Astrocyte (in vitro differentiated cells and primary cell): ENCODE measurements around the gene PMP22. TPM values are rescaled to one million over a fixed set of nuclear protein-coding genes. Genes with fewer than 3 reads are reported as not detected.

Experiments
- DNase-seq: peaks from one replicate; pipeline ENCODE4 v3.0.0-alpha.2; 2010; ENCODE audit warnings: low read depth
- FAIRE-seq: peaks from 2 replicates; lab custom pipeline; 2011; peaks lifted over from hg19 to GRCh38; lab: Jason Lieb, UNC
- H2AFZ ChIP-seq: 2 replicates; pipeline ENCODE4 v1.6.0; 2012; ENCODE audit warnings: low read depth, low read length, inconsistent platforms
- H3K27ac ChIP-seq: 2 replicates; pipeline ENCODE4 v1.5.1; 2011; ENCODE audit warnings: low read depth, low read length, inconsistent platforms
- H3K27me3 ChIP-seq: 2 replicates; pipeline ENCODE4 v1.6.0; 2011; ENCODE audit warnings: low read length, inconsistent platforms; ENCODE audit not compliant: insufficient read depth
- H3K36me3 ChIP-seq: 2 replicates; pipeline ENCODE4 v1.5.1; 2011; ENCODE audit warnings: low read length, inconsistent platforms; ENCODE audit not compliant: insufficient read depth
- H3K4me1 ChIP-seq: 2 replicates; pipeline ENCODE4 v1.5.1; 2011; ENCODE audit warnings: low read length, inconsistent platforms; ENCODE audit not compliant: insufficient read depth
- H3K4me2 ChIP-seq: 2 replicates; pipeline ENCODE4 v1.6.0; 2012; ENCODE audit warnings: low read length, inconsistent platforms
- H3K4me3 ChIP-seq: 2 replicates; pipeline ENCODE4 v1.5.1; 2011; ENCODE audit warnings: low read depth, mild to moderate bottlenecking, low read length, inconsistent platforms; ENCODE audit not compliant: insufficient read depth
- H3K79me2 ChIP-seq: 2 replicates; pipeline ENCODE4 v1.6.0; 2012; ENCODE audit warnings: mild to moderate bottlenecking, low read length, inconsistent platforms; ENCODE audit not compliant: insufficient read depth
- H3K9ac ChIP-seq: 2 replicates; pipeline ENCODE4 v1.6.0; 2012; ENCODE audit warnings: mild to moderate bottlenecking, low read length, inconsistent platforms
- H3K9me3 ChIP-seq: 2 replicates; pipeline ENCODE4 v1.5.1; 2012; ENCODE audit warnings: low read depth, mild to moderate bottlenecking, low read length, inconsistent platforms; ENCODE audit not compliant: insufficient read depth
- H4K20me1 ChIP-seq: 2 replicates; pipeline ENCODE4 v1.6.0; 2012; ENCODE audit warnings: low read length, inconsistent platforms; ENCODE audit not compliant: insufficient read depth
- H3K27ac Mint-ChIP-seq: one replicate; pipeline ENCODE4 v1.8.0; 2021; ENCODE audit warnings: mild to moderate bottlenecking, mixed read lengths; ENCODE audit not compliant: unreplicated experiment
- H3K27me3 Mint-ChIP-seq: one replicate; pipeline ENCODE4 v1.8.0; 2021; ENCODE audit warnings: low read depth, mixed read lengths; ENCODE audit not compliant: unreplicated experiment
- H3K36me3 Mint-ChIP-seq: one replicate; pipeline ENCODE4 v1.8.0; 2021; ENCODE audit warnings: low read depth, mixed read lengths; ENCODE audit not compliant: unreplicated experiment
- H3K4me1 Mint-ChIP-seq: one replicate; pipeline ENCODE4 v1.8.0; 2021; ENCODE audit warnings: low read depth, mixed read lengths; ENCODE audit not compliant: unreplicated experiment
- H3K4me3 Mint-ChIP-seq: one replicate; pipeline ENCODE4 v1.8.0; 2021; ENCODE audit warnings: mild to moderate bottlenecking, moderate library complexity, mixed read lengths; ENCODE audit not compliant: unreplicated experiment
- H3K9me3 Mint-ChIP-seq: one replicate; pipeline ENCODE4 v1.8.0; 2021; ENCODE audit warnings: mild to moderate bottlenecking, mixed read lengths; ENCODE audit not compliant: unreplicated experiment
- EZH2 ChIP-seq: IDR thresholded peaks from 2 replicates; pipeline ENCODE4 v1.6.1; 2012; ENCODE audit warnings: mild to moderate bottlenecking, low read length, inconsistent platforms; ENCODE audit not compliant: insufficient read depth
- total RNA-seq: library from RNA; stranded (reverse); gene quantifications from 2 replicates; pipeline ENCODE4 v1.2.1, GENCODE V29; 2021
- TF ChIP-seq, protein P1 (sequence below): IDR thresholded peaks from 2 replicates; pipeline ENCODE4 v1.5.1; 2011; ENCODE audit warnings: low read depth, mild to moderate bottlenecking, inconsistent platforms, low read length, moderate library complexity; ENCODE audit not compliant: insufficient read depth

PMP22 gene
- total RNA-seq, 1 donor from 2014 or later: 41.7 TPM

DNA sequence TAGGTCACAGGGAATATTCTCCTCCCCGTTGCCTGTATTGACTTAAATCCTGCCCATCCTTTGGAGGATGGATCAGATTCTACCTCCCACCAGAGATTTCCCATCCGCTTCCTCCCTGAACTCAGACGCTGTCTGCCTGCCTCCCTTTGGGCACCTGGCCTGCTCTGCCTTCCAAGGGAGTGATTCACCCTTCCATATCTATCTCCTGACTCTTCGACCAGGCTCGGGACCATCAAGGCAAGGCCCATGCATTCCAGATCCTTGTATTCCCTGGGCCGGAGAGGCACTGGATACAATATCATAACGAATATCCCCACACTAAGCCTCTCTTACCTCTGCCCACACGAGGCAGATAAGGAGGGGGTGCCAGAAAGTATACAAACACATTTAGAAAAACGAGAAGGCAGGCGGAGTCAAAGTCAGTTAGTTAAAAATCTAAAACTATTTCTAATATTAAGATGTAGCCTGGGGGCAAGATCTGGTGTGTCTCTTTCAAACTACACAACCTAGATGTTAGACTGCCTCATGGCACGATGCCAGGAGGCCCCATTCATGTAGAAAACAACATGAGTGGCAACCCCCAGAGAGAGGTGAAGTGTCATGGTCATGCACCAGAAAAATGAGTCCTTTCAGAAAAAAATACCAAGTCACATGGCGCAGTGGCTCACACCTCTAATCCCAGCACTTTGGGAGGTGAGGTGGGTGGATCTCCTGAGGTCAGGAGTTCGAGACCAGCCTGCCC, 9.2 kb downstream of the PMP22 start:
- peak overlapping the region; percentile 17 for H3K4me3 Mint-ChIP-seq
- Histone ChIP-seq H3K4me2 (peak overlapping the region; percentile 10), H4K20me1 (peaks cover 38% of the 10 kb centered on the region), H3K4me3 (no peak overlapping the region), H3K27me3 (no peaks in the 10 kb centered on the region), H3K79me2 (peaks cover 52% of the 10 kb centered on the region), H3K4me1 (peaks cover 26% of the 10 kb centered on the region), H3K27ac (peak overlapping the region; percentile 37), H2AFZ (no peak overlapping the region), H3K36me3 (peaks cover 2% of the 10 kb centered on the region), H3K9ac (peak overlapping the region; percentile 1), H3K9me3 (no peaks in the 10 kb centered on the region)
- peaks cover 26% of the 10 kb centered on the region for H3K36me3 Mint-ChIP-seq
- no peaks in the 10 kb centered on the region for H3K9me3 Mint-ChIP-seq
- H3K27ac Mint-ChIP-seq: peak overlapping the region; percentile 70
- H3K27me3 Mint-ChIP-seq: no peaks in the 10 kb centered on the region
- H3K4me1 Mint-ChIP-seq: peaks cover 11% of the 10 kb centered on the region
- FAIRE-seq (no peak), DNase-seq (peak; percentile 82)
- no peak for TF ChIP-seq EZH2
- TF ChIP-seq, protein P1, sequence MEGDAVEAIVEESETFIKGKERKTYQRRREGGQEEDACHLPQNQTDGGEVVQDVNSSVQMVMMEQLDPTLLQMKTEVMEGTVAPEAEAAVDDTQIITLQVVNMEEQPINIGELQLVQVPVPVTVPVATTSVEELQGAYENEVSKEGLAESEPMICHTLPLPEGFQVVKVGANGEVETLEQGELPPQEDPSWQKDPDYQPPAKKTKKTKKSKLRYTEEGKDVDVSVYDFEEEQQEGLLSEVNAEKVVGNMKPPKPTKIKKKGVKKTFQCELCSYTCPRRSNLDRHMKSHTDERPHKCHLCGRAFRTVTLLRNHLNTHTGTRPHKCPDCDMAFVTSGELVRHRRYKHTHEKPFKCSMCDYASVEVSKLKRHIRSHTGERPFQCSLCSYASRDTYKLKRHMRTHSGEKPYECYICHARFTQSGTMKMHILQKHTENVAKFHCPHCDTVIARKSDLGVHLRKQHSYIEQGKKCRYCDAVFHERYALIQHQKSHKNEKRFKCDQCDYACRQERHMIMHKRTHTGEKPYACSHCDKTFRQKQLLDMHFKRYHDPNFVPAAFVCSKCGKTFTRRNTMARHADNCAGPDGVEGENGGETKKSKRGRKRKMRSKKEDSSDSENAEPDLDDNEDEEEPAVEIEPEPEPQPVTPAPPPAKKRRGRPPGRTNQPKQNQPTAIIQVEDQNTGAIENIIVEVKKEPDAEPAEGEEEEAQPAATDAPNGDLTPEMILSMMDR: no peak

GRCh38 chr17:15250135-15250860, 14.8 kb downstream of the PMP22 start:
- Histone ChIP-seq H4K20me1 (peaks cover 47% of the 10 kb centered on the region), H3K36me3 (peaks cover 2% of the 10 kb centered on the region), H2AFZ (no peak overlapping the region), H3K9ac (no peak overlapping the region), H3K4me2 (no peak overlapping the region), H3K27ac (no peak overlapping the region), H3K9me3 (no peaks in the 10 kb centered on the region), H3K4me1 (peaks cover 6% of the 10 kb centered on the region), H3K27me3 (no peaks in the 10 kb centered on the region), H3K4me3 (no peak overlapping the region), H3K79me2 (peaks cover 60% of the 10 kb centered on the region)
- H3K27ac Mint-ChIP-seq: no peak overlapping the region
- TF ChIP-seq, protein P1: no peak
- TF ChIP-seq EZH2: no peak
- no peak for FAIRE-seq
- H3K4me1 Mint-ChIP-seq: peaks cover 10% of the 10 kb centered on the region
- H3K36me3 Mint-ChIP-seq: peaks cover 29% of the 10 kb centered on the region
- no peak overlapping the region for H3K4me3 Mint-ChIP-seq
- DNase-seq: no peak
- no peaks in the 10 kb centered on the region for H3K9me3 Mint-ChIP-seq
- no peaks in the 10 kb centered on the region for H3K27me3 Mint-ChIP-seq

DNA sequence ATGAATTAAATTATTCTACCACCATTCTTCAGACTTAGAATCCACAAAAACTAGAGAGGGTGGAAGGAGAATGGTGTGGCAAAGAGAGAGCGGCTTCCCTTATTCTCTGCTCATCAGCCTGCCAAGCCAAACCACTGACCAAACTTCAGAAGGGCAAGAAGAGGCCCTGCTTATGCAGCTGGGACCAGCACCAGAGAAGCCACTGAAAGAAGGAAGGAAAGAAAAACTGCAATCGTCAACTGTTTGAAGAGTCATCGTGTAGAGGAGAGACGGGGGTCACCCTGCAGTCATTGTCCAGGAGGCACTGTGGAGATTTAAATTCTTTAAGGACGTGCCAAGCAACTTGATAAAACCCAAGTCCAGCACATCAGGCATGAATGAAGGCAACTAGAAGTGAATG, 15.6 kb downstream of the PMP22 start:
- no peak for DNase-seq
- Mint-ChIP-seq H3K36me3 (peaks cover 24% of the 10 kb centered on the region), H3K4me3 (no peak overlapping the region), H3K27me3 (no peaks in the 10 kb centered on the region), H3K27ac (no peak overlapping the region), H3K4me1 (peaks cover 10% of the 10 kb centered on the region), H3K9me3 (no peaks in the 10 kb centered on the region)
- Histone ChIP-seq H3K36me3 (peaks cover 2% of the 10 kb centered on the region), H3K4me1 (peaks cover 6% of the 10 kb centered on the region), H2AFZ (no peak overlapping the region), H4K20me1 (peaks cover 48% of the 10 kb centered on the region), H3K9me3 (no peaks in the 10 kb centered on the region), H3K4me2 (no peak overlapping the region), H3K27me3 (no peaks in the 10 kb centered on the region), H3K79me2 (peaks cover 62% of the 10 kb centered on the region), H3K27ac (no peak overlapping the region), H3K9ac (no peak overlapping the region), H3K4me3 (no peak overlapping the region)
- no peak for FAIRE-seq
- TF ChIP-seq, protein P1: no peak
